HEK293T (cell line): Measurements from ENCODE around the gene RDH14.

Experiments used
- CTCF ChIA-PET: fragments of 350-600 bp; formaldehyde crosslinking; extraction: SDS; loops from one replicate; lab custom pipeline; 2021; ENCODE audit warnings: antibody characterized with exemption, inconsistent platforms; lab: Yijun Ruan, JAX
- POLR2A ChIA-PET: fragments of 350-600 bp; formaldehyde crosslinking; extraction: SDS; loops from one replicate; lab custom pipeline; 2020; ENCODE audit warnings: antibody characterized with exemption, inconsistent platforms; lab: Yijun Ruan, JAX
- DNase-seq: peaks from one replicate; pipeline ENCODE4 v3.0.0; 2012; ENCODE audit warnings: mixed read lengths; ENCODE audit errors: extremely low spot score
- ARNT ChIP-seq: fragments of 450-650 bp; IDR thresholded peaks from 2 replicates; pipeline ENCODE4 v1.6.1; 2017; ENCODE audit warnings: mild to moderate bottlenecking
- BHLHE40 ChIP-seq: fragments of 450-650 bp; IDR thresholded peaks from 2 replicates; pipeline ENCODE4 v1.6.1; 2016; ENCODE audit warnings: mild to moderate bottlenecking, moderate library complexity, borderline replicate concordance
- CTBP1 ChIP-seq: fragments of 450-650 bp; IDR thresholded peaks from 2 replicates; pipeline ENCODE4 v1.6.1; 2016; ENCODE audit warnings: borderline replicate concordance
- ELF4 ChIP-seq: fragments of 450-650 bp; IDR thresholded peaks from 2 replicates; pipeline ENCODE4 v1.6.1; 2017; ENCODE audit warnings: antibody characterized with exemption
- FOXA1 ChIP-seq: fragments of 450-650 bp; IDR thresholded peaks from 2 replicates; pipeline ENCODE4 v1.6.1; 2016; ENCODE audit warnings: mild to moderate bottlenecking
- FOXK2 ChIP-seq: fragments of 450-650 bp; IDR thresholded peaks from 2 replicates; pipeline ENCODE4 v1.6.1; 2016; ENCODE audit warnings: mild to moderate bottlenecking
- FOXM1 ChIP-seq: fragments of 450-650 bp; IDR thresholded peaks from 2 replicates; pipeline ENCODE4 v1.6.1; 2017; ENCODE audit warnings: mild to moderate bottlenecking, borderline replicate concordance
- HDGF ChIP-seq: fragments of 450-650 bp; IDR thresholded peaks from 2 replicates; pipeline ENCODE4 v1.6.1; 2017; ENCODE audit warnings: antibody characterized with exemption, borderline replicate concordance
- L3MBTL2 ChIP-seq: fragments of 450-650 bp; conservative IDR thresholded peaks from 2 replicates; pipeline ENCODE4 v1.6.1; 2016; ENCODE audit warnings: mild to moderate bottlenecking
- LEF1 ChIP-seq: fragments of 450-650 bp; IDR thresholded peaks from 2 replicates; pipeline ENCODE4 v1.6.1; 2017; ENCODE audit warnings: mild to moderate bottlenecking, borderline replicate concordance
- NFRKB ChIP-seq: fragments of 450-650 bp; IDR thresholded peaks from 2 replicates; pipeline ENCODE4 v1.6.1; 2016; ENCODE audit warnings: mild to moderate bottlenecking, moderate library complexity
- PKNOX1 ChIP-seq: fragments of 450-650 bp; IDR thresholded peaks from 2 replicates; pipeline ENCODE4 v1.6.1; 2016
- SP1 ChIP-seq: fragments of 450-650 bp; IDR thresholded peaks from 2 replicates; pipeline ENCODE4 v1.6.1; 2017
- SUZ12 ChIP-seq: fragments of 450-650 bp; IDR thresholded peaks from 2 replicates; pipeline ENCODE4 v1.6.1; 2016; ENCODE audit warnings: mild to moderate bottlenecking
- TARDBP ChIP-seq: fragments of 450-650 bp; IDR thresholded peaks from 2 replicates; pipeline ENCODE4 v1.6.1; 2016
- ZNF384 ChIP-seq: fragments of 450-650 bp; IDR thresholded peaks from 2 replicates; pipeline ENCODE4 v1.6.1; 2016

The RDH14 gene

GRCh38 chr2:18517386-18517785 is 43.1 kb downstream of the RDH14 start:
- ChIA-PET CTCF (no interaction called here), POLR2A (no interaction called here)
- TF ChIP-seq FOXM1 = no peak
- TF ChIP-seq FOXA1 = no peak
- TF ChIP-seq HDGF = no peak
- no peak for TF ChIP-seq LEF1
- no peak for TF ChIP-seq TARDBP
- no peak for TF ChIP-seq L3MBTL2
- no peak for TF ChIP-seq ELF4
- no peak for TF ChIP-seq SUZ12
- no peak for TF ChIP-seq CTBP1
- TF ChIP-seq BHLHE40 = no peak
- no peak for TF ChIP-seq PKNOX1
- no peak for TF ChIP-seq FOXK2
- TF ChIP-seq SP1 = no peak
- DNase-seq = no peak

- TF ChIP-seq HDGF (no peak), NFRKB (no peak), ARNT (no peak), LEF1 (no peak), L3MBTL2 (no peak), TARDBP (no peak), SUZ12 (no peak), CTBP1 (no peak), SP1 (no peak), BHLHE40 (no peak), FOXA1 (no peak), ELF4 (no peak), PKNOX1 (no peak), ZNF384 (no peak), FOXM1 (no peak), FOXK2 (no peak)
- no peak for DNase-seq
- CTCF ChIA-PET = no interaction called here
- POLR2A ChIA-PET = no interaction called here
Observed at GRCh38 chr2:18516112-18516511, 44.3 kb downstream of the RDH14 start.

GRCh38 chr2:18514526-18515461 is 45.7 kb downstream of the RDH14 start:
- TF ChIP-seq L3MBTL2 (no peak), TARDBP (no peak), SUZ12 (no peak), FOXK2 (no peak), NFRKB (no peak), FOXA1 (no peak), CTBP1 (no peak), SP1 (no peak)
- POLR2A ChIA-PET = no interaction called here
- CTCF ChIA-PET = no interaction called here
- no peak for DNase-seq

- TF ChIP-seq LEF1 (no peak), ELF4 (no peak), ZNF384 (no peak), FOXK2 (no peak), SUZ12 (no peak), NFRKB (no peak), FOXA1 (no peak), HDGF (no peak), TARDBP (no peak), CTBP1 (no peak), FOXM1 (no peak), PKNOX1 (no peak), SP1 (no peak), ARNT (no peak), BHLHE40 (no peak)
- CTCF ChIA-PET = interaction anchor here (2.1 kb wide), 1 partner anchor 10 kb away, joined by 6 read pairs; no protein-coding TSS in a partner anchor
- POLR2A ChIA-PET = no interaction called here
- DNase-seq = no peak
Observed at GRCh38 chr2:18510775-18511174, 49.7 kb downstream of the RDH14 start.

- no peak for TF ChIP-seq NFRKB
- TF ChIP-seq ARNT = no peak
- DNase-seq = no peak
- ChIA-PET CTCF (interaction anchor here (0.6 kb wide), 1 partner anchor 176 kb away, joined by 3 read pairs; no protein-coding TSS in a partner anchor), POLR2A (no interaction called here)
Observed at GRCh38 chr2:18506883-18507509, 53.5 kb downstream of the RDH14 start.
